GM12875 (cell line): ENCODE results near the gene NCKAP1.
A peak's percentile ranks its signal among the peaks of the same experiment; 100 is the strongest.

Experiments
- H3K4me3 ChIP-seq: one replicate; pipeline ENCODE4 v1.5.1; 2011; ENCODE audit warnings: low read depth, low read length, control low read depth
- TF ChIP-seq, protein P1 (sequence below): IDR thresholded peaks from 2 replicates; pipeline ENCODE4 v1.5.1; 2011; ENCODE audit warnings: low read depth, mild to moderate bottlenecking, control low read depth, inconsistent platforms, low read length, moderate library complexity, borderline replicate concordance; ENCODE audit not compliant: insufficient read depth

The NCKAP1 gene

DNA sequence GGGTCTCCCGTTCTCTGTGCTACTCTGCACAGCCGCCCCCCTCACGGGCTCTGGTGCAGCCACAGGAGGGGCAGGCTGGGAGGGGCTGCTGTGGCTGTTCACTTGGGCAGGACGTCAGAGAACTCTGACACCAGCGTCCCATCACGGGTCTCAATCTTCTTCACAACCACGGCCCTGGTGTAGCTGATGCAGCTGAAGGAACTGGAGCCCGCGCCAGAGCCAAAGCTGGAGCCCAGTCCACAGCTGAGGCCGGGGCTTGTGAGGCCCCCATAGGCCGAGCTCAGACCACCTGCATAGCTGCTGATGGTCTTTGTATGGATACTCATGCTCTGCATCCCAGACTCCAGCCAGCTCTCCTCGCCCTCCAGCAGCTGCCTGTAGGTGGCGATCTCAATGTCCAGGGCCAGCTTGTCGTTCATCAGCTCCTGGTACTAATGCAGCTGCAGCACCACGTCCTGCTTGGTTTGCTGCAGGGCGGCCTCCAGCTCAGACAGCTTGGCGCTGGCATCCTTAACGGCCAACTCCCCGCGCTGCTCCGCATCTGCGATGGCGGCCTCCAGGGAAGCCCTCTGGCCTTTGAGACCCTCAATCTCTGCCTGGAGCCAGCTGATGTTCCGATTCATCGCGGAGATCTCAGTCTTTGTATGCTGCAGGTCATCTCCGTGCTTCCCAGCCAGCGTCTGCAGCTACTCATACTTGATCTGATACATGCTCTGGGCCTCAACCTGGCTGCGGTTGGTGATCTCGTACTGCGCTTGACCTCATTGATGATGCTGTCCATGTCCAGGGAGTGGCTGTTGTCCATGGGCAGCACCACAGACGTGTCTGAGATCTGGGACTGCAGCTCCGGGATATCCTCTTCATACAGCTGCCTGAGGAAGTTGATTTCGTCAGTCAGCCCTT is 32.9 kb upstream of the NCKAP1 start:
- TF ChIP-seq, protein P1, sequence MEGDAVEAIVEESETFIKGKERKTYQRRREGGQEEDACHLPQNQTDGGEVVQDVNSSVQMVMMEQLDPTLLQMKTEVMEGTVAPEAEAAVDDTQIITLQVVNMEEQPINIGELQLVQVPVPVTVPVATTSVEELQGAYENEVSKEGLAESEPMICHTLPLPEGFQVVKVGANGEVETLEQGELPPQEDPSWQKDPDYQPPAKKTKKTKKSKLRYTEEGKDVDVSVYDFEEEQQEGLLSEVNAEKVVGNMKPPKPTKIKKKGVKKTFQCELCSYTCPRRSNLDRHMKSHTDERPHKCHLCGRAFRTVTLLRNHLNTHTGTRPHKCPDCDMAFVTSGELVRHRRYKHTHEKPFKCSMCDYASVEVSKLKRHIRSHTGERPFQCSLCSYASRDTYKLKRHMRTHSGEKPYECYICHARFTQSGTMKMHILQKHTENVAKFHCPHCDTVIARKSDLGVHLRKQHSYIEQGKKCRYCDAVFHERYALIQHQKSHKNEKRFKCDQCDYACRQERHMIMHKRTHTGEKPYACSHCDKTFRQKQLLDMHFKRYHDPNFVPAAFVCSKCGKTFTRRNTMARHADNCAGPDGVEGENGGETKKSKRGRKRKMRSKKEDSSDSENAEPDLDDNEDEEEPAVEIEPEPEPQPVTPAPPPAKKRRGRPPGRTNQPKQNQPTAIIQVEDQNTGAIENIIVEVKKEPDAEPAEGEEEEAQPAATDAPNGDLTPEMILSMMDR, result peak; percentile 42; the same call in 1 of the 2 replicates
- no peak overlapping the region for H3K4me3 ChIP-seq

DNA sequence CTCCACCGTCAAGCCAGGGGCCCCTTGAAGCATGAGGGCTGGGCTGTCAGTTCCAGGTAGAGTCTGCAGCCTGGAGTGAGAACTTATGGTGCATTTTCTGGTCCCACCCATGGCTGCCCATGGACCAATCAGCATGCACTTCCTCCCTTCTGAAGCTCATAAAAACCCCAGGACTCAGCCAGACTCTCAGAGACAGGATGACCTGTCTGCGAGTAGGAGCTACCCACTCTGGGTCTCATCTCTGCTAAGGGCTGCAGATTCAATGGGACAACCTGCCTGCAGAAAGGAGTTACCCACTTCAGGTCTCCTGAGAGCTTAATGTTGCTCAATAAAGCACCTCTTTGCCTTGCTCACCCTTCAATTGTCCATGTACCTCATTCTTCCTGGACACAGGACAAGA is 30.9 kb upstream of the NCKAP1 start:
- TF ChIP-seq, protein P1, result no peak

DNA sequence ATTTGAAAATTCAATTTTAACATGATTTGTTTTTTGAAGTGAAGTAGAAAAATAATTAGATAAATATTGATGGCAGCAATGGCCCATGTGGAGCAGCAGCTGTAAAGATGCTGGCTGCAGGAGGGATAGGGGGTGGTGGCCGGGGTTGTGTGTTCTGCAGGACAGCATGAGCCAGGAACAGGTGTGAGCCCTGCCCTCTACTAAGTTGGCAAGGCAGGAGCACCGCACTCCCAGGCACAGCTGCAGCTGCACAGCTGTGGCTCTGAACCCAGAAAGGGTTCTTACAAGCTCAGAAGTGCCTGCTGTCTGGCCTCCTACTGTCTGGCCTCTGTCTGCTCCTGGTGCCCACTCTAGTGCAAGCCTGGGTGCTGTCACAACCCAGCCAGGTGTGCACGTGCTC is 30.3 kb upstream of the NCKAP1 start:
- TF ChIP-seq, protein P1, result no peak
- no peak overlapping the region for H3K4me3 ChIP-seq

More for the DNA sequence above, 30.9 kb upstream of the NCKAP1 start:
- no peak overlapping the region for H3K4me3 ChIP-seq

DNA sequence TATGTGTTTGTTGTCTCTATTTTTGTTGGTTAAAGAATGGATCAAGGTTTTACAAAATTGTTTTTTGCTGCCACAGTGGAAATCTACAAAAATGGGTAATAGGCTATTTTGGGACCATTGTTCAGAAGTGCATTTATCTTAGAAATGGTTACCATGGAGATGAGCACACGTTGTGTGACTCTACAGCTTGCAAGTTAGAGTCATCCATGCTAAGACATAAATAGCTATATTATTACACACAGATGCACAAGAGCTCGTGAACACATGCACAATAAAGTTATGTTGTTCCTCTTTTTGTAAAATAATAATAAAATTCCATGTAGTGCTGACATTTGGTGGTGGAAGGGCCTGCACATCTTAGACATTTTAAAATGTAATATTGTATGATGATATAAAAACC is 24.8 kb upstream of the NCKAP1 start:
- TF ChIP-seq, protein P1, result no peak
- no peak overlapping the region for H3K4me3 ChIP-seq

DNA sequence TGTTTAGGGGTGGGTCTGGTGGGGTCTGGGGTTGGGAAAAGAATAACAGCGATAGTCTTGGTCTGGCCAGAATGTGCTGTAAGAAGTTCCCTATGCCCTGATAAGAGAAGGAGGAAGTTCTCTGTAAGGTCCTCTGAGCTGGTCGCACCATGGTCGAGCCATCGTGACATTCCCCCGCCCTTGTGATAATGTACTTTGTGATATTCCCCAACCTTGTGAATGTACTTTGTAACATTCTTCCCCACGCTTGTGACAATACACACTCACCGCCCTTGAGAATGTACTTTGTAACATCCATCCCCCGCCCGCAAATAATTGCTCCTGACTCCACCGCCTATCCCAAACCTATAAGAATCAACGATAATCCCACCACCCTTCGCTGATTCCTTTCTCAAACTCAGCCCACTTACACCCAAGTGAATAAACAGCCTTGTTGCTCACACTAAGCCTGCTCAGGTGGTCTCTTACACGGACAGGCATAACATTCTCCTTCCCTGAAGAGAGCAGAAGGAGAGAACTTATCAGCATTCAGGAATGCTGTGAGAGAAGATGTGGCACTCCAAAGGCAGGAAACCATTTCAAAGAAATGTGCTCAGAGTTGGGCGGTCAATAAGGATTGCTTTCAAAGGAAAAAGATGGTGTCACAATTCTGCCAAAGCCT is 22.4 kb upstream of the NCKAP1 start:
- H3K4me3 ChIP-seq, result no peak overlapping the region

DNA sequence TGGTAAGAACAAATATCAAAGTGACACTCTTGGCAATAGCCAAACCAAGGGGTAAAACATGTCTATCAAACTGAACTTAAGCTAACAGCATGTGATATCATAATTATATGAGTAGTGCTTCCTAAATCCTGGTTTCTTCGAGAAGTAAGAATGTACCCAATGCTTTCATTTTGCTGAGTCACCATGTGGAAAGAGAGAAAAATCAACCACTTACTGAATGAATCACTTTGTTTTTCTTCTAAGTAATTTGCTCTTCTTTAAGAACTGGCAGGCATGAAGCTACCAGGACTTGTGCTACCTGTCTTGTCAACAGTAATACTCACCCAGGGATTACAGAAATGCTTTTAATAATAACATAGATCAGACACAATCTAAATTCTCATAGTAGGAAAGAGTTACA is 21.3 kb upstream of the NCKAP1 start:
- TF ChIP-seq, protein P1, result no peak
- no peak overlapping the region for H3K4me3 ChIP-seq

More for the DNA sequence above, 22.4 kb upstream of the NCKAP1 start:
- TF ChIP-seq, protein P1, result no peak

DNA sequence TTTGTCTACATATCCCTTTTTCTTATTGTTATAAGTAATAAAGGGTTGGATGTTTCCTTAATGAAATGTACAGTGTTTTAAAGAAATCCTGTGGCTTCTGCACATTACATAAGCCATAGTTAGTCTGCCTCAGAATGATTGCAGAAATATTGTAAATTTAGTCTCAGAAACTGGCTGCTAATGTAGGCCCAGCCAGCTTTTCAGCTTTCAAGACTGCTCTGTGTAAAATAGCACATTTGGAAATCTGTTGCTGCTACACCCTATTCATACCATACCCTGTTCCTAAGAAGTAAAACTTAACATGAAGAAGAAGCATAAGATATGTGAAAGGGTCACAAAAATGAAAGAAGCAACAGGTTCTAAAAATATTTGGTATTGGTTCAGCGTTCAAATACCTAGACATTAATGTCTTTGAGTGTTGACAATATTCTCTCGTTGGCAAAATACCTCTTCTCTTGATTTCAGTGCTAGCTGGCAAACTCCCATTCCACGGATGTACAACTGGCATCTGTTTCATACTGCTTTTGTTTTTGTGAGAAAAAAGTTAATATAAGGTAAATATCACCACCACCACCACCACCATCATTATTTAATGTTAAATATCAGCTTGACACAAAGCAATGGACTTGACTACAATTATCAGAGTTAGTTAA is 19.2 kb upstream of the NCKAP1 start:
- TF ChIP-seq, protein P1, result no peak
- H3K4me3 ChIP-seq, result no peak overlapping the region
